Natural killer cell treated with Interleukin-12 subunit alpha and Interleukin-12 subunit beta and Interleukin-15 and Interleukin-18, amount 100 ng/mL, for 72 hours (primary cell): Measurements from ENCODE around the gene PRR23A. TPM values are rescaled to one million over a fixed set of nuclear protein-coding genes. Genes with fewer than 3 reads are reported as not detected.
"Not testable (repeated sequence)": the region's sequence is repeated elsewhere in the genome, so short reads cannot be mapped to it uniquely, and the experiment has no call there.

Experiments
- ATAC-seq, 2 donors: fragments of 150-1000 bp; cut with Tn5 transposase in 1 of 2; sonication (Bioruptor Pico), chemical (Tn5 transposase) in 1 of 2; 2 replicates each; pipeline ENCODE4 v1.10.0; 2021
- DNase-seq: peaks from one replicate; pipeline ENCODE4 v3.0.0; 2022; ENCODE audit warnings: low spot score
- H3K27ac Mint-ChIP-seq, 2 donors: 1 replicate in 1 of 2; 2 replicates in 1 of 2; pipeline ENCODE4 v1.8.0; 2022; ENCODE audit warnings: mixed read lengths in 2 of 2, mild to moderate bottlenecking in 1 of 2, moderate library complexity in 1 of 2
- H3K27me3 Mint-ChIP-seq, 2 donors: 1 replicate in 1 of 2; 2 replicates in 1 of 2; pipeline ENCODE4 v1.8.0; 2022; ENCODE audit warnings: mixed read lengths in 2 of 2
- H3K36me3 Mint-ChIP-seq: one replicate; pipeline ENCODE4 v1.8.0; 2022; ENCODE audit warnings: mixed read lengths
- H3K4me1 Mint-ChIP-seq, 2 donors: 1 replicate in 1 of 2; 2 replicates in 1 of 2; pipeline ENCODE4 v1.8.0; 2022; ENCODE audit warnings: low read depth in 2 of 2, mixed read lengths in 2 of 2, mild to moderate bottlenecking in 1 of 2
- H3K4me3 Mint-ChIP-seq: one replicate; pipeline ENCODE4 v1.8.0; 2022; ENCODE audit warnings: mixed read lengths
- H3K9me3 Mint-ChIP-seq: 2 replicates; pipeline ENCODE4 v1.8.0; 2022; ENCODE audit warnings: mixed read lengths
- total RNA-seq, 2 donors: library from RNA; stranded (reverse); gene quantifications; one replicate each; pipeline ENCODE4 v1.2.3, GENCODE V29; 2022

The PRR23A gene
- total RNA-seq: not detected

- Mint-ChIP-seq H3K4me1 (no peaks in the 10 kb centered on the region), H3K36me3 (no peaks in the 10 kb centered on the region), H3K9me3 (peaks cover 15% of the 10 kb centered on the region), H3K27me3 (peaks cover 0 to 5% of the 10 kb centered on the region in 2 donors), H3K4me3 (no peak within 1 kb of the TSS), H3K27ac (no peak within 1 kb of the TSS)
- no peak for ATAC-seq
- DNase-seq: no peak
Observed at GRCh38 chr3:139006051-139006716, at the start of gene PRR23A. TSS of gene PRR23A (minus strand) at chr3:139006268. CDS start at chr3:139006268, 0 bp downstream.

GRCh38 chr3:139052802-139053600 is 46.9 kb upstream of the PRR23A start:
- Mint-ChIP-seq H3K27me3 (no peaks in the 10 kb centered on the region), H3K27ac (no peak overlapping the region), H3K4me3 (no peak overlapping the region), H3K36me3 (peaks cover 18% of the 10 kb centered on the region), H3K4me1 (no peaks in the 10 kb centered on the region), H3K9me3 (peaks cover 13% of the 10 kb centered on the region)
- DNase-seq (no peak), ATAC-seq (no peak)

- Mint-ChIP-seq H3K36me3 (peaks cover 5% of the 10 kb centered on the region), H3K4me3 (no peak within 1 kb of the TSS), H3K9me3 (peaks cover 4% of the 10 kb centered on the region), H3K27ac (no peak within 1 kb of the TSS), H3K27me3 (peaks cover 0 to 17% of the 10 kb centered on the region in 2 donors), H3K4me1 (no peaks in the 10 kb centered on the region)
- ATAC-seq (peak in 1 of 2 donors; percentile 36), DNase-seq (no peak)
Observed at GRCh38 chr3:139044366-139045210, 38.5 kb upstream of the PRR23A start, which contains the start of gene PRR23C. TSS of gene PRR23C (minus strand) at chr3:139044892. CDS start at chr3:139044620, 272 bp downstream.

DNA sequence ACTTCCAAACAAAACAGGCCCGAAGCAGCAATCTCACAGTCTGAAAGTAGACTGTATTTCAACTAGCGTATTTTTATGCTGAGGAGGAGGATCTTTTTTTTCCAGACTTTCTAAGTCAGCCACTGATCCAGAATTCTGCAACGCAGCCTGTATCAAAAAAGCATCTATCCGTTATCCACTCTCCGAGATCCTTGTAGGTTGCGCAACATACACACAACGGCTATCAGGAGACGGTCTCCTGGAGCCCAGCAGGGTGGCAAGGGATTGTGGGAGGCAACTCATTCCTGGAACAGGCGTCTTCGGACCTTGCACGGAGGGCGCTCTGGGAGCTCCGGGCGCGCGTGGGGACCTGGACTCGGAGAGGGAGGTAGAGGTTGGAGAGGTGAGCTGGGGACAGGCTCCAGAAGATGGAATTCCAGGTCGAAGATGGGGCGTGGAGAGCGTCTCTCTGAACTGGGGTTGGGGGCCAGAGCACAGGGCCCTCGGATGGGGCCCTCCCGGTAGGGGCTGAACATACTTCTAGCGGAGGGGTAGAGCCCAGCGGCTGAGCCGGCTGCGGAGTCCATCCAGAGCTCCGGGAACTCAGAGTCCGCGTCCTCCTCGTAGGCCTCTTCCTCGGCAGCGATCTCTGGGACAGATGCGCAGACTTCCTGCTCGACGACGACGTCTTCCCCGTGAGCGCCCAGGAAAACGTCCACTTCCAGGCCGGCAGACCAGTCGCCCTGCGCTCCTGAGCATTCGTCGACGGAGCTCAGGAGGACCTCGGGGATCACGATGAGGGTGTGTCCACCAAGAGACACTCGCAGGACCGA is 37.7 kb upstream of the PRR23A start:
- Mint-ChIP-seq H3K36me3 (peaks cover 5% of the 10 kb centered on the region), H3K4me1 (no peaks in the 10 kb centered on the region), H3K9me3 (peaks cover 4% of the 10 kb centered on the region), H3K27ac (no peak overlapping the region), H3K27me3 (peaks cover 0 to 17% of the 10 kb centered on the region in 2 donors), H3K4me3 (no peak overlapping the region)
- no peak for ATAC-seq
- no peak for DNase-seq

- no peaks in the 10 kb centered on the region for H3K36me3 Mint-ChIP-seq
- no peak for ATAC-seq
- H3K9me3 Mint-ChIP-seq: peaks cover 8% of the 10 kb centered on the region
- no peak for DNase-seq
- H3K27me3 Mint-ChIP-seq: peaks cover 0 to 19% of the 10 kb centered on the region in 2 donors
- no peak overlapping the region for H3K4me3 Mint-ChIP-seq
- no peaks in the 10 kb centered on the region for H3K4me1 Mint-ChIP-seq
- no peak overlapping the region for H3K27ac Mint-ChIP-seq
Observed at GRCh38 chr3:139037478-139037877, 31.4 kb upstream of the PRR23A start.

GRCh38 chr3:139032326-139033002 is 26.4 kb upstream of the PRR23A start:
- Mint-ChIP-seq H3K9me3 (peaks cover 11% of the 10 kb centered on the region), H3K4me1 (no peaks in the 10 kb centered on the region), H3K27me3 (peaks cover 0 to 14% of the 10 kb centered on the region in 2 donors), H3K4me3 (no peak overlapping the region), H3K27ac (no peak overlapping the region), H3K36me3 (peaks cover 9% of the 10 kb centered on the region)
- DNase-seq (no peak), ATAC-seq (no peak)

GRCh38 chr3:139030576-139030975 is 24.5 kb upstream of the PRR23A start:
- peaks cover 10% of the 10 kb centered on the region for H3K9me3 Mint-ChIP-seq
- ATAC-seq, H3K27ac Mint-ChIP-seq, H3K4me1 Mint-ChIP-seq, H3K4me3 Mint-ChIP-seq, DNase-seq, H3K36me3 Mint-ChIP-seq: not testable (repeated sequence)
- peaks cover 0 to 14% of the 10 kb centered on the region in 2 donors for H3K27me3 Mint-ChIP-seq

DNA sequence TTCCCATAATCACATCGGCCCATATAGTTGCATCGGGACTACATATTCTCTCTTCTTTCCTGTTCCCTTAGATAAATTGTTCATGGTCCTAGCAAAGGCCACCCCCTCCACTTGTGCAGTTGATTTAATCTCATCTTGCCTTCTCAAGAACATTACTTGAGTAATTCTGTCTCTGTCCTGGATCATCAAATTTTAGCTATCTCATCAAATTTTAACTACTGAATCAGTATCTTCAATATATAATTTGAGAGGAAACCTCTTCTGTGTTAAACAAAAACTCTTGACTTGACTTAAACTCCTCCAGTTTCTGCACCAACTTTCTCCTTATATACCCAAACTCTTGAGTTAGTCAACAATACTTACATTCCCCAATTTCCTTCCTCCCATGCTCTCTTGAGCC is 18.9 kb upstream of the PRR23A start:
- Mint-ChIP-seq H3K27ac (no peak overlapping the region), H3K4me1 (no peaks in the 10 kb centered on the region), H3K27me3 (no peaks in the 10 kb centered on the region), H3K9me3 (peaks cover 6% of the 10 kb centered on the region), H3K4me3 (no peak overlapping the region), H3K36me3 (peaks cover 5% of the 10 kb centered on the region)
- no peak for DNase-seq
- ATAC-seq: no peak

DNA sequence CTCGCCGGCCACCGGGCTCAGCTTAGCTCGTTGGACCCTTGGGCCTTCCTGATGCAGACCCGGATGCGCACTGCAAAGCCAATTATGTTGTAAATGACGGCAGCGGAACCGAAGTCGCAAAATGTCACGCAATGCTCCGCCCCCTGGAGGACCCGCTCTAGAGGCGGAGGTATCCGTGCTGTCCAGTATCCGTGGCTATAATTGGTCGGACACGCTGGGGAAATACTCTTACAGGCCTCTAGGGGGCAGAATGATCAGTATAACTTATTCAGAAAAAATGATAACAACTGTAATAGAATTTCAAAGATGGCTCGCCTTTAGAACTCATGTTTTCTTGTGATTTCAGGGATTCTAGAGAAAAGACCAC is 14.8 kb upstream of the PRR23A start, which contains the start of gene PRR23B:
Gene PRR23B, minus strand, starts transcription at position 59 of the 367 bp plus-strand sequence. CDS start 265 bp downstream, outside the sequence.
- Mint-ChIP-seq H3K4me3 (no peak within 1 kb of the TSS), H3K27ac (no peak within 1 kb of the TSS), H3K4me1 (no peaks in the 10 kb centered on the region), H3K9me3 (peaks cover 6% of the 10 kb centered on the region), H3K27me3 (peaks cover 0 to 5% of the 10 kb centered on the region in 2 donors), H3K36me3 (no peaks in the 10 kb centered on the region)
- DNase-seq (no peak), ATAC-seq (no peak)

DNA sequence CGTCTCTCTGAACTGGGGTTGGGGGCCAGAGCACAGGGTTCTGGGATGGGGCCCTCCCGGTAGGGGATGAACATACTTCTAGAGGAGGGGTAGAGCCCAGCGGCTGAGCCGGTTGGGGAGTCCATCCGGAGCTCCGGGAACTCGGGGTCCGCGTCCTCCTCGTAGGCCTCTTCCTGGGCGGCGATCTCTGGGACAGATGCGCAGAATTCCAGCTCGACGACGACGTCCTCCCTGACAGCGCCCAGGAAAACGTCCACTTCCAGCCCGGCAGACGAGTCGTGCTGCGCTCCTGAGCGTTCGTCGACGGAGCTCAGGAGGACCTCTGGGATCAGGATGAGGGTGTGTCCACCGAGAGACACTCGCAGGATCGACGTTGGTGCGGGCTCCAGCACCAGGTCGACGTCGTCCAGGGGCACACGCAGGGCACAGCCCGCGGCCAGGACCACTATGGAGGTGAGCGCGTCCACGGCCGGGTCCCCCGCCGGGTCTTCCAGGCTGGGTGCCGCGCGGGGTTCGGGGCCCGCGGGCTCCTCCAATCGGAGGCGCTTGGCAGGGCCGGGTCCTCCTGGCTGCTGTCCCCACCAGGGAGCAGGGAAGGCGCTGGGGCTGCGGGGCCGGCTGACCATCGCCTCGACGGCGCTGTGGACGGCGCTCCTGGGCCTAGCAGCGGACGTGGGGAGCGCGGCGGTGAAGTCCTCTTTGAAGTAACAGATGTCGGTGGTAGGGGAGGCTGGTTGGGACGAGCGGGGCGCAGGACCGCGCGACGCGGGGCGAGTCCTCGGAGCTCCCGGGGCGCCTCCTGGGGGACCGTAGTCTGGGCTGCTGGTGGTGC is 14.2 kb upstream of the PRR23A start:
- Mint-ChIP-seq H3K36me3 (no peaks in the 10 kb centered on the region), H3K9me3 (peaks cover 6% of the 10 kb centered on the region), H3K4me1 (no peaks in the 10 kb centered on the region), H3K27me3 (peaks cover 0 to 9% of the 10 kb centered on the region in 2 donors), H3K27ac (no peak overlapping the region), H3K4me3 (no peak overlapping the region)
- DNase-seq (no peak), ATAC-seq (peak; percentile 28 to 43)

GRCh38 chr3:139016430-139017048 is 10.5 kb upstream of the PRR23A start:
- H3K27ac Mint-ChIP-seq: no peak overlapping the region
- H3K27me3 Mint-ChIP-seq: peaks cover 0 to 17% of the 10 kb centered on the region in 2 donors
- peaks cover 6% of the 10 kb centered on the region for H3K9me3 Mint-ChIP-seq
- ATAC-seq (no peak), DNase-seq (no peak)
- H3K4me3 Mint-ChIP-seq: no peak overlapping the region
- no peaks in the 10 kb centered on the region for H3K4me1 Mint-ChIP-seq
- no peaks in the 10 kb centered on the region for H3K36me3 Mint-ChIP-seq
